Type B pancreatic cell (in vitro differentiated cells): ENCODE results near the gene KCNC1. TPM values are rescaled to one million over a fixed set of nuclear protein-coding genes. Genes with fewer than 3 reads are reported as not detected.

Experiments
- DNase-seq: peaks from one replicate; pipeline ENCODE4 v3.0.0; 2021; ENCODE audit warnings: mixed read lengths; ENCODE audit not compliant: unreplicated experiment; ENCODE audit errors: extremely low spot score
- H3K27ac Mint-ChIP-seq: 2 replicates; pipeline ENCODE4 v1.8.0; 2021; ENCODE audit warnings: mild to moderate bottlenecking, mixed read lengths
- H3K27me3 Mint-ChIP-seq: 2 replicates; pipeline ENCODE4 v1.8.0; 2021; ENCODE audit warnings: mixed read lengths
- H3K36me3 Mint-ChIP-seq: 2 replicates; pipeline ENCODE4 v1.8.0; 2021; ENCODE audit warnings: mixed read lengths
- H3K4me1 Mint-ChIP-seq: one replicate; pipeline ENCODE4 v1.8.0; 2021; ENCODE audit warnings: mixed read lengths; ENCODE audit not compliant: unreplicated experiment
- H3K4me3 Mint-ChIP-seq: 2 replicates; pipeline ENCODE4 v1.8.0; 2021; ENCODE audit warnings: mild to moderate bottlenecking, mixed read lengths
- H3K9me3 Mint-ChIP-seq: 2 replicates; pipeline ENCODE4 v1.8.0; 2021; ENCODE audit warnings: mixed read lengths
- total RNA-seq: library from RNA; stranded (reverse); gene quantifications from 2 replicates; pipeline ENCODE4 v1.2.1, GENCODE V29; 2021; ENCODE audit warnings: low replicate concordance
- TF ChIP-seq, protein P1 (sequence below): fragments of 200-600 bp; sonication (generic); conservative IDR thresholded peaks from 2 replicates; pipeline ENCODE4 v1.5.0; 2021; ENCODE audit warnings: antibody characterized with exemption, mild to moderate bottlenecking

The KCNC1 gene
- total RNA-seq, 1 donor from 2014 or later, result 2.8 TPM

DNA sequence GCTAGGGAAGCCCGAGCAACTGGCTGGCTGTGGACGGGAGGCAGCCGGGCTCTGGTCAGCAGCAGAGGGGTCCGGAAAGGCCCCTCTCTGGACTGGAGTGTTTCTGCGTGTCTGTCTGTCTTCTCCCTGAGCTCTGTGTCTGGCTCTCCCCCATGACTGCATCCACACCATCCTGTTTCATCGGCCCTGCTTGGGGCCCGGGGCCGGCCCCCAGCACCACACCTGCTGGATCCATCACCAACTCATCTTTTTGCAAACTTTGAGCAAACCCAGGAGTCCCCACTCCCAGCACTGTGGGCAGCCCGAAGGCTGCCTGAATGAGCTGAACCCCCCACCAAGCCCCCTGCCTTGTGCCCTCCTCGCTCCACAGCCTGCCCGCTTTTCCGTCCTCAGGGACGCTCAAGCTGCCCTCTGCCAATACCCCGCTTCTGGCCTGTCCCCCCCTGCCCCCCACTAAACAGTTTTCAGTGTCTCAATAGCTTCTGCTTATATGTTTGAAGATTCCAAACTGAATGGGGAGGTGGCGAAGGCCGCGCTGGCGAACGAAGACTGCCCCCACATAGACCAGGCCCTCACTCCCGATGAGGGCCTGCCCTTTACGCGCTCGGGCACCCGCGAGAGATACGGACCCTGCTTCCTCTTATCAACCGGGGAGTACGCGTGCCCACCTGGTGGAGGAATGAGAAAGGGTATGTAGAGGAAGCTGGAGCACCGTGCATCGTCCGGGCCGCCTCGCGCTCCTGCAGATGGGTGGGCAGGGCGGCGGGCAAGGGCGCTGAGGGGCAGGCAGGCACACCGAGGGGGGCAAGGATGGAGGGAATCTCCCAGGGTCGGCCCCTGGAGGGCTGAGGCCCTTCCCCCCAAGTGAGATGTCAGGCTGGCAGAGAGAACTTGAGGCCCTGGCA lies 44.6 kb downstream of the KCNC1 start:
- H3K27ac Mint-ChIP-seq, result no peak overlapping the region
- H3K4me1 Mint-ChIP-seq, result no peaks in the 10 kb centered on the region
- H3K9me3 Mint-ChIP-seq, result no peaks in the 10 kb centered on the region
- no peak for DNase-seq
- no peak overlapping the region for H3K4me3 Mint-ChIP-seq
- peaks cover 3% of the 10 kb centered on the region for H3K27me3 Mint-ChIP-seq
- no peaks in the 10 kb centered on the region for H3K36me3 Mint-ChIP-seq
- TF ChIP-seq, protein P1, sequence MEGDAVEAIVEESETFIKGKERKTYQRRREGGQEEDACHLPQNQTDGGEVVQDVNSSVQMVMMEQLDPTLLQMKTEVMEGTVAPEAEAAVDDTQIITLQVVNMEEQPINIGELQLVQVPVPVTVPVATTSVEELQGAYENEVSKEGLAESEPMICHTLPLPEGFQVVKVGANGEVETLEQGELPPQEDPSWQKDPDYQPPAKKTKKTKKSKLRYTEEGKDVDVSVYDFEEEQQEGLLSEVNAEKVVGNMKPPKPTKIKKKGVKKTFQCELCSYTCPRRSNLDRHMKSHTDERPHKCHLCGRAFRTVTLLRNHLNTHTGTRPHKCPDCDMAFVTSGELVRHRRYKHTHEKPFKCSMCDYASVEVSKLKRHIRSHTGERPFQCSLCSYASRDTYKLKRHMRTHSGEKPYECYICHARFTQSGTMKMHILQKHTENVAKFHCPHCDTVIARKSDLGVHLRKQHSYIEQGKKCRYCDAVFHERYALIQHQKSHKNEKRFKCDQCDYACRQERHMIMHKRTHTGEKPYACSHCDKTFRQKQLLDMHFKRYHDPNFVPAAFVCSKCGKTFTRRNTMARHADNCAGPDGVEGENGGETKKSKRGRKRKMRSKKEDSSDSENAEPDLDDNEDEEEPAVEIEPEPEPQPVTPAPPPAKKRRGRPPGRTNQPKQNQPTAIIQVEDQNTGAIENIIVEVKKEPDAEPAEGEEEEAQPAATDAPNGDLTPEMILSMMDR, result no peak

GRCh38 chr11:17779861-17780594 lies 45.4 kb downstream of the KCNC1 start:
- H3K36me3 Mint-ChIP-seq, result no peaks in the 10 kb centered on the region
- no peaks in the 10 kb centered on the region for H3K9me3 Mint-ChIP-seq
- no peak for DNase-seq
- TF ChIP-seq, protein P1, result no peak
- no peak overlapping the region for H3K4me3 Mint-ChIP-seq
- no peaks in the 10 kb centered on the region for H3K4me1 Mint-ChIP-seq
- H3K27me3 Mint-ChIP-seq, result peaks cover 3% of the 10 kb centered on the region
- no peak overlapping the region for H3K27ac Mint-ChIP-seq

DNA sequence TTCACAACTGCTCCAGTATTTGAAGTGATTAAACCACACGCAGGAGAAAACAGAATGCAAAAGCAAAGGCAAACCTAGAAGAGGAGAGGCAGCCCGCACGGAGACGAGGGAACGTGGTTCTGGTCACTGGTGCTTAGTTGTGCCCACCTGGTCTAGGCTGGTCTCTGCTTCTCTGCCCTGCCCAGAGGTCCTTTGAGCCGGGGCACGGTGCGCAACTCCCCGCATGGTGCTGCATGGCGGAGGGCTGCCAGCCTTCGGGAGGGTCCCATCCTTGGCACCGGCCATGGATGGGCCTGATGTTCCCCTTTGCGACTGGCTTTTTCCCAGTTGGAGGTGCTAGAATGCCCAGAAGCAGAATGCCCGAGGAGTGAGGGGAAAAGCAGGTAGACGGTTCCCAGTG lies 46.1 kb downstream of the KCNC1 start:
- no peak overlapping the region for H3K27ac Mint-ChIP-seq
- H3K27me3 Mint-ChIP-seq, result peaks cover 3% of the 10 kb centered on the region
- no peak for DNase-seq
- no peaks in the 10 kb centered on the region for H3K9me3 Mint-ChIP-seq
- TF ChIP-seq, protein P1, result no peak
- H3K4me1 Mint-ChIP-seq, result no peaks in the 10 kb centered on the region
- no peak overlapping the region for H3K4me3 Mint-ChIP-seq
- no peaks in the 10 kb centered on the region for H3K36me3 Mint-ChIP-seq

DNA sequence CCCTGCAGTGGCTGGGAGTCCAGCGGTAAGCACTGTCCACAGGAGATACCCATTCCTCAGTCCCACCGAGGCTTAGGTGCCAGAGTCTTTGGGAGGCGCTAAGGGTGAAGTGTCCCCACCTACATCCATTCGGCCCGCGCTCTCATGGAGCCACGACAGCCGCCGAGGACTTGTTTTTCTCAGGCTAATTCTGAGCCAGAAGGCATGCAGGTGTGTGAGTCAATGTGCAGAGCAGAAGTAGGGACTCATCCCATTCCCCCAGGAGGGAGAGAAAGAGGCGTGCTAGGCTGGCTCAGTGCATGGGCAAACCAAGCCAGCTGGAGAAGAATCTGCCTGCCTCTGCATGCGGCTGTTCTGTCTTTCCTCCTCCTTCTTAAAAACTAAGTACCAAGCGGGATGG lies 46.6 kb downstream of the KCNC1 start:
- H3K27me3 Mint-ChIP-seq, result peaks cover 3% of the 10 kb centered on the region
- TF ChIP-seq, protein P1, result no peak
- DNase-seq, result no peak
- H3K4me3 Mint-ChIP-seq, result no peak overlapping the region
- no peaks in the 10 kb centered on the region for H3K4me1 Mint-ChIP-seq
- H3K9me3 Mint-ChIP-seq, result no peaks in the 10 kb centered on the region
- no peaks in the 10 kb centered on the region for H3K36me3 Mint-ChIP-seq
- H3K27ac Mint-ChIP-seq, result no peak overlapping the region

DNA sequence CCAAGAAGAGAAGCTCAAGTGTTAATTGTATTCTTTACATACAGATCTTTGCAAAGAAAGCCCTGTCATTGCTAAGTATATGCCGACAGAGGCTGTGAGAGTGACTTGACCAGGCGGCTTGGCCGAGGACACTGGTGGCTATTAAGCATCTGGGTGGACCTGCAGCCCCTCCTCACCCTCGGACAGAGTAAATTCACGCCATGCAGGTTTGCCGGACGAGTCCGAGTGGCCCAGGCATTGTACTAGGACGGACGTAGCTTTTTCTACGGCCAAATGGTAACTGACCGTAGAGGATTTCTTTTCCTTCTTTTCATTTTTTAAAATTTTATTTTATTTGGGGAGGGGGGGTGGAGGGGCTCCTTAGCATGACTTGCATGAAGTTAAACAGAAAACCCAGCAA lies 47.0 kb downstream of the KCNC1 start:
- Mint-ChIP-seq H3K36me3 (no peaks in the 10 kb centered on the region), H3K4me3 (no peak overlapping the region), H3K4me1 (no peaks in the 10 kb centered on the region), H3K9me3 (no peaks in the 10 kb centered on the region), H3K27me3 (peaks cover 3% of the 10 kb centered on the region), H3K27ac (no peak overlapping the region)
- DNase-seq, result no peak
- TF ChIP-seq, protein P1, result no peak
